HG02763 (cell line): ENCODE data around the gene NAP1L4.

Experiments
- ATAC-seq: cut with Tn5 transposase; IDR thresholded peaks from one replicate; pipeline ENCODE4 v1.9.1; 2021; ENCODE audit warnings: mild to moderate bottlenecking, moderate library complexity; ENCODE audit not compliant: unreplicated experiment

NAP1L4 gene

DNA sequence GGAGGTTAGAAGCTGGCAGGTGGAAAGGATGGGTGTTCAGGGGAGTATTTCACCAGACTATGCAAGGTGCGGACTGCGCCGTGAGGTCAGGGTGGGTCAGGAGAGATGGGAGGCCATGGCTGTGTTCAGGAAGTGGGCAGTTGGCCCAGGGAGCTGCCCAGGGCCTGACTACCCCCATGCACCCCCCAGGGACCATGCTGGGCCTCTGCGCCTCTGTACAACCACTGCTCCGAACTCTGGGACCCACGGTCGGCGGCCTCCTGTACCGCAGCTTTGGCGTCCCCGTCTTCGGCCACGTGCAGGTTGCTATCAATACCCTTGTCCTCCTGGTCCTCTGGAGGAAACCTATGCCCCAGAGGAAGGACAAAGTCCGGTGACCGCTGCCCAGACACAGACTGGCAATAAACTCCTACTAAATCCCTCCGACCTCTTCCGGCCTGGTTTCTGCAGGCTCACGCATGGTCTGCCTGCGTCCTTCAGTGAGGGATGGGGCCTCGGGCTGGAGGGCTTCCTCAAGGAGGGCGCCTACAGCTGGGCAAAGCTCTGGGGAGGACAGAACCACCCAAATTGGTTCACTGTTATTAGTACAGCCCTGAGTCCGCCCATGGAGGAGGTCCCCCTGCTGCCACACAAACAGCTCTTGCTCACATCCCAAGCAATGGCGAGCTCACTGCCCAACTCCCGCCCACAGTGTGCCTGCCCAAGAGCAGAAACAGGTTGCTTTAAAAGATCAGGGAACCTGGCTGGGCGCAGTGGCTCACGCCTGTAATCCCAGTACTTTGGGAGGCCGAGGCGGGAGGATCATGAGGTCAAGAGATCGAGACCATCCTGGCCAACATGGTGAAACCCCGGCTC is 67.1 kb downstream of the NAP1L4 start:
- no peak for ATAC-seq

DNA sequence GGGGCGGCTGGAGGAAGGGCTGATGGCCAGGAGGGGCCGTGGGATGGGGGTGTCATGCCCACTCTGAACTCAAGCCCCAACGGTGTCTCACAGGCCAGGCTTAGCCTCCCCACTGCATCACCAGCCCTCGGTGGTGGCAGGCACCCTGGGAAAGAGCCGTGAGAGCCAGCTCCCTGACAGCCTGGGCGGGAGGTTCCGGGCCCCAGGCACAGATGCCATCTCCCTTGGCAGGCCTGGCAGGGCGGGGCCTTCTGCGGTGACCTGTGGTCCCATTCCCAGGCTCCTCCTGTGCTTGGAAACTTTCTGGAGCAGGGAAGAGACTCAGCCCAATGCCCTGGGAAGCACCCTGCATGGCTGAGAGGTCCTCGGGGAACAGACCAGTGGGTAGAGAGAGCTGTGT is 67.7 kb downstream of the NAP1L4 start:
- no peak for ATAC-seq

DNA sequence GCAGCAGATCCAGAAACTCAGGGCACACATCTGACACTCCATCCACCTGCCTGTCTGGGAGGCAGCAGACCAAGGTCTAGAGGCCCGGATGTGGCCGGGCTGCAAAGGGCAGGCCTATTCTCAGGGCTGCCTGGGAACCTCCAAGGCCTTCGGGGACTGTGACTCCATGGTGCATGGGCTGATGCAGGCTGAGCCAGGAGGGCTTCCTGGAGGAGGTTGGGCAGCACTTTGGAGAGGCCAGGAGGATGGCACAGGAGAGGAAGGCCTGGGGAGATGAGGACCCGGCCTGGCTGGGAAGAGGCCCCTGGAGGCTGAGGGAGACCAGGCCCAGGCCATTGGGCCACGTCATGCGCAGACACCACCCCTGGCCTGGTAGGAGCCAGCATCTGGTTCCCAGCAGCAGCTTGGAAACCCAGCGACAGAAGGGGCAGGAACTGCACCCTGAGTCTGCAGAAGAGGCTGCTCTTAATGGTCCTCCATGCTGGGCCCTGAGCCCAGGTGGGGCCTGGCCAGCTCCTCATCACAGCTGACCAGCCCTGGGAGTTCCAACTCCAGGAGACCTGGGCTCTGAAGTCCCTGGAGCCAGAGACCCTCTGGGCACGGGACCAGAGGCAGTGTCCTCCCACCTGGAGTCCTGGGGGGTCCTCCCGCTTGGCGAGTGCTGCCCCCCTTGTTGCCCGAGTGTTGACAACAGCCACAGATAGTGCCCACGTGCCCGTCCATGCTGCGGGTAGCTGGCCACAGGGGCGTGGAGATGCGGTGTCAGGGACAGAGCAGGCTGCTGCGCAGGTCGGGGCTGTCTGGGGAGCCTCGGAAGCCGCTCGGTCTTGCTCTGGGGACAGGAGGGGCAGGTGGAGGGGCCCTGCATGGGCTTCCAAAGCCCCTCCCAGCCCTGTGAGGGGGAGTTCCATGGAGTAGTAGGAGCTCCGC is 68.4 kb downstream of the NAP1L4 start:
- ATAC-seq: no peak

DNA sequence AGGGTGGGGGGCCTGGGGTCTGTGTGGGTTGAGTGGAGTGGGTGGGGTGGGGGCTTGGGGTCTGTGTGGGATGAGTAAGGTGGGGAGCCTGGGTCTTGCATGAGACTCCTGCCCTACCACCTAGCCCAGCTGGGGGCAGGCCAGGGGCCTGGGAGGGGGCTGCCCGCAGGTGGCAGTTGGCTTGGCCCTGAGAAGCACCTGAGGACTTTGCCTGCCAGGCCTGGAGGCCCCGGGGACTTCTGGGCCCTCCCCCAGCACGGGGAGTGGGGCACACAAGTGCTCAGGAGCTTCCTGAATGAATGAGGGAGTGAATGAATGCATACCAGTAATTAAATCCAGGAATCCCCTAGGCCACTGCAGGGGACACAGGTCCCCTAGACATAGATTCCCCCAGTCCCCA is 69.5 kb downstream of the NAP1L4 start:
- no peak for ATAC-seq

DNA sequence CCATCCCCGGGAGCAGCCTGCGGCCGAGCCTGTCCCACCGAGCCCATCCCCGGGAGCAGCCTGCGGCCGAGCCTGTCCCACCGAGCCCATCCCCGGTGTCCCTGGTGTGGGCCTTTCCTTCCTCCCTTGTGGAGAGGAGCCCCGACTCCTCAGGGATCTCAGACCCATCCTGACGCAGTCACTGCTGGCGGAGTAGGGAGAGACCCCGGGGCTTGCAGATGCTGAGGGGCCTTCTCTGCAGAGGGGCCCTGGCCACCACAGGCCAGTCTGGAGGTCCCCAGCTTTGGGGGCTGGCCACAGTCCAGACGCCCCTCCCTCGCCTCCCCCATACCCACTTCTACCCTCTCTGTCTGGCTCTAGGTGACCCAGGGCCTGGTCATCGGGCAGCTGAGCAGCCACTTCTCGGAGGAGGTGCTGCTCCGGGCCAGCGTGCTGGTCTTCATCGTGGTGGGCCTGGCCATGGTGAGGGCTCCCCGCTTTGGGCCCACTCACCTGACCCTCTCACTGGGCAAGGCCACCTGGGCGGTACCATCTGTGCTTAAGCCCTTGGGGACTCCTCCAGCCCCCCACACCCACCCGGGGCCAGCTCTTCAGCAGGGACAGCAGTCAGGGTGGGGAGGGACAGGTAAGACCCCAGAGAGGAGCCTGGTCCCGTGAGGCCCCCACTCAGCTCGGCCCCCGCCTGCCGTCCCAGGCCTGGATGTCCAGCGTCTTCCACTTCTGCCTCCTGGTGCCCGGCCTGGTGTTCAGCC is 70.2 kb downstream of the NAP1L4 start:
- ATAC-seq: no peak

DNA sequence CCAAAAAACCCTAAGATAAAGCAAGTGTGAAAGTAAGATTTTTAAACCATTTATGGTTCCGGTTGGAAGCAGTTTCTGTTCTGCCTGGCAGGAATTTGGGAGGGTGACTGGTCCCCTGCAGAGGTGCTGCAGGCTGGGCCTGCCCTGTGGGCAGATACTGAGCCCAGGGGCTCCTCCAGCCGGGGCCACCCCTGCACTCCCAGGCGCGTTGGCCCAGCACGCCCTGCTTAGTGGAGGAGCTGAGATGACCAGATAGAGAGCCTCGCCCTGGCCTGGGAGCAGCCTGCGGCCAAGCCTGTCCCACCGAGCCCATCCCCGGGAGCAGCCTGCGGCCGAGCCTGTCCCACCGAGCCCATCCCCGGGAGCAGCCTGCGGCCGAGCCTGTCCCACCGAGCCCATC is 70.9 kb downstream of the NAP1L4 start:
- ATAC-seq: no peak

DNA sequence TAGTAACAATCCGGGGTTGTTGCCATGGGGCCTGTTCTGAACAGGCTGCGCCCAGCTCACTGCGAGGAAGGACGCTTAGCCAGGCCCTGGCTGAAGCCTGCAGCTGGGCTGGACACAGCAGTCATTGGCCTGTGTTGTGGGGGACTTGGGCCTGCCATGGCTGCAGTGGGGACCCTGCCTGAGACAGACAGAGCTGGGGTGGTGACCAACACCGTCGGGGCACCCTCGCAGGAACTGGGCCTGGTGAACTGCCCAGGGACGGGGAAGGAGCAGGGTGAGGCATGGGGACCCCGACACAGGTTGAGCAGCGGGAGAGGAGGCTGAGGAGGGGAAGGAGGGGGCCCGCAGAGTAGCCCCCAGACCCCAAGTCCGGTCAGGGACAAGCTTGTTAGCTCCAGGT is 71.8 kb downstream of the NAP1L4 start:
- no peak for ATAC-seq

DNA sequence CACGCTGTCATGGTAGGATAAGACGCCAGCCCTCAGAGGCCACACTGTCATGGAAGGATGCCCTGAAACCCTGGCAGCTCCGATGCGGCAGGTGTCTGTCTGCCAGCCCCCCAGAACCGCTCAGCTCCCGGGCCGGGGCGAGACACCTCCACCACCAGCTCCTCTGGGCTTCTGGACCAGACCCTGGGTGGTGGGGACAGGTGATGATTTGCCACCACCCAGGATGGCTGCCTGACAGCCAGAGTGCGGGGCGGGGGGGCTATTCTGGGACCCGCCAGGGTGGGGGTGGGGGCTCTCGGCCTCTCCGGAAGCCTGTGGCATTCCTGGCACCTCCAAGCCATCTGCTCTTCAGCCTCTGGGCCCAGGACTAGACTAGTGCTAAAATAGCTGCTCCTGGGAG is 72.3 kb downstream of the NAP1L4 start:
- ATAC-seq: no peak

DNA sequence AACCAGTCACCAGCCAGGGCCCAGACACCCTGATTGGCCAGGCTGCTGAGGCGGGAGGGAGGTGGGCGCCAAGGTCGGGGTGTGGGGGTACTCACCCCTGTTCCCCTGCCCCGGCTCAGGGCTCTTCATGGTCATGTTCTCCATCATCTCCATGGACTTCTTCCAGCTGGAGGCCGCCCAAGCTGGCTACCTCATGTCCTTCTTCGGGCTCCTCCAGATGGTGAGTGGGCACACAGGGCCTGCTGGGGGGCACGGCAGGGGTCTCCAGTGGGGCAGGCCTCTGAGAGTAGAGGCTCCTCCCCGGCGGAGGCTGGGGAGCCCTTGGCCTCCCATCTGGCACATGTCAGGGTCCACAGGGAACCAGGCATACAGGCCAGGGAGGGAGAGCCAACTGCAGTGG is 72.9 kb downstream of the NAP1L4 start:
- ATAC-seq: no peak

DNA sequence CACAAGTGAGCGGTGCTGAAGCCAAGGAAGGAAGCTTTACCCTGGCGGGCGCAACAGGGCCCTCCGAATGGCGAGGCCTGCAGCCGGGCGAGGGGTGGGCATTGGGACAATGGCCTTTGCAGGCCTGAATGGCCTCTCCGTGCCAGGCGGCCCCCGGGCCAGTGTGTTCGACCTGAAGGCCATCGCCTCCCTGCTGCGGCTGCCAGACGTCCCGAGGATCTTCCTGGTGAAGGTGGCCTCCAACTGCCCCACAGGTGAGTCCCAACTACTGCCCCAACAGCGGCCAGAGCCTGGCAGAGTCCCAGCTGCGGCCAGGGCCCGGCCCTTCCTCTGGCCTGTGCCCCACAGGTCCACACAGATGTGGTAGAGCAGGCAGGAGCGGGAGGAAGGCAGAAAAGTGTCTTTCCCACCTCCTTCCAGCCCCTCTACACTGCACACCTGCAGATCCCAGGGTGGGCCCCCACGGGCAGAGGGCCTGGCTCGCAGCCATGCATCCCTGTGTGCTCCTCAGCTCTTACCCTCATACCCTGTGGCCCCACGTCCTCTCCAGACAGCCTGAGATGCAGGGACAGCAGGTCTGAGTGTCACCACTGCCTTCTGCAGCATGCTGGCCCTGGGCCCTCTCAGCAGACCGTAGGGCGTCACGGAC is 74.2 kb downstream of the NAP1L4 start:
- no peak for ATAC-seq

DNA sequence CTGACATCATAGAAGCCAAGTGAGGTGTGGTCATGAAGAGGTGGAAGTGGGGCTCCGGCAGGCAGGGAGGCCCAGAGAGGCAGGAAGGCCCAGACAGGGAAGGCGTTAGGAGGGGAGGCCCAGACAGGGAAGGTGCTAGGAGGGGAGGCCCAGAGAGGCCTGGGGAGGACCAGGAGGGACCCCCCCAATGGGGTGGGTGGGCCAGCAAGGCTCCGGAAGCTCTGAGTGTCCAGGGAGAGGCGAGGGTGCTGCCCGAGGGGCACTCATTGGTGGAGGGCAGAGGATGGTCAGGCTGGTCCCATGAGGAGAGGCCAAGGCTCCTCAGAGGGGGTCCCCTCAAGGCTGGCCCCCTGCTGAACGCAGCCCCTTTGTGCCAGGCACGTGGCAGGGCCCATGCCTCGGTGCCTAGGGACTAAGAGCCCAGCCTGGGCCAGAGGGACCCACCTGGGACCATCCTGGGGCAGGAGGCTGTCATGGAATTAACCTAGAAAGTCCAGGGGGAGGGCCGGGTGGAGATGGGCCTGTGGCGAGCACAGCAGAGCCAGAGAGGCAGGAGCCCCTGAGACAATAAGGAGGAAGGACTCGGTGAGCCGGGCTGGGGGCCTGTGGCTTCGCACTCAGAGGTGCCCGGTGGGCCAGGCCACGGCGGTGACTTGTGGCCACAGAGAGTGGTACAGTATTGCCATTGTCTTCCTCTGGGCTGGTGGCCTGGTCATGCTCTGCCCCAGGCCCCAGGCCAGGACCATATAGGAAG is 75.1 kb downstream of the NAP1L4 start:
- ATAC-seq: no peak

DNA sequence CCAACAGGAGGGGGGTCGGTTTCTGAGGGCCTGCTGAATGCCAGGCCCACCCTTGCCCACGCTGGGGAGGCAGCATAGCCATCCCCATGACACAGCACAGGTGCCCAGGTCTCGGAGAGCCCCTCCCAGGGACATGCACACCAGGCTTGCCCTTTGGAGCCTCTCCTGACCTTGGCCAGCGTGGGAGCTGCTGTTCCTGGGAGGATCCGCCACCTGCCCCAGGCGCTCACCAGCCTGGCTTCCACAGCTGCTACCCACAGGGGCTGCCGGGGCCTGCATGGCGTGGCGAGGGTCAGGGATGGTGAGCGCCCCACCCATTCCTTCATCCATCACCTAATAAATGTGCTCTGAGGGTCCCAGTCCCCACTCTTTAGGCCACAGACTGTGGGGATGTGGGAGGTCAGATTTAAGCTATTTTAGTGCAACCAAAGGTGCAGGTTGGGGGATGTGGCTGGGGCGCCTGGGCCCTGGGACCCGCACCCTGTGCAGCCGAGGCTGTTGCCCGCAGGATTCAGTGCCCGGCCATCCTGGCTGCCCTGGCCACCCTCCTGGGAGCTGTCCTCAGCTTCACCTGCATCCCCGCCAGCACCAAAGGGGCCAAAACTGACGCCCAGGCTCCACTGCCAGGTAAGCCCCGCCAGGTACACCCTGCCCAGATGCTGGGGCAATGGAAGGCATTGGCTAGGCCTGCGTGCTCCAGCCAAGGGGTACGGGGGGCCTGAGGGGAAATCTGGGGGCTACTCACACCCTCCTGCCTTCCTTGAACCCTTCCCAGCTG is 75.8 kb downstream of the NAP1L4 start:
- no peak for ATAC-seq

DNA sequence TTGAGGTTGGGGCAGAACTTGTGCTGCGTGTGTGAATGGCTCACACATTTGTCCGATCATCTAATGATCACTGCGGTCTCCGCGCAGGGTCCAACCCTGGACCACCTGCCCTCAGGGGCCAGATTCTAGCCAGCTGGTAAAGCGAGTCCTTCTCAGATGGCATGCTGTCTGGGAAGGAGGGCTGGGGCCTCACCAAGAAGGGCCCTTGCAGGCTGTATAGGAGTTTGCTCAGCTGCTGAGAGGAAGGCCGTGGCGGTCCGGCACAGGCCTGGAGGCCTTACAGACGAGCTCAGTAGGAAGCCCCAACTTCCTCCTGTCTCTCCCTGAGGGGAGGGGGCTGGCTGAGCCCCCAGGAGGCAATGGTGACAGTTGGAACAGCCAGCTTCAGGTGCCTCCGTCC is 76.7 kb downstream of the NAP1L4 start:
- ATAC-seq: no peak

DNA sequence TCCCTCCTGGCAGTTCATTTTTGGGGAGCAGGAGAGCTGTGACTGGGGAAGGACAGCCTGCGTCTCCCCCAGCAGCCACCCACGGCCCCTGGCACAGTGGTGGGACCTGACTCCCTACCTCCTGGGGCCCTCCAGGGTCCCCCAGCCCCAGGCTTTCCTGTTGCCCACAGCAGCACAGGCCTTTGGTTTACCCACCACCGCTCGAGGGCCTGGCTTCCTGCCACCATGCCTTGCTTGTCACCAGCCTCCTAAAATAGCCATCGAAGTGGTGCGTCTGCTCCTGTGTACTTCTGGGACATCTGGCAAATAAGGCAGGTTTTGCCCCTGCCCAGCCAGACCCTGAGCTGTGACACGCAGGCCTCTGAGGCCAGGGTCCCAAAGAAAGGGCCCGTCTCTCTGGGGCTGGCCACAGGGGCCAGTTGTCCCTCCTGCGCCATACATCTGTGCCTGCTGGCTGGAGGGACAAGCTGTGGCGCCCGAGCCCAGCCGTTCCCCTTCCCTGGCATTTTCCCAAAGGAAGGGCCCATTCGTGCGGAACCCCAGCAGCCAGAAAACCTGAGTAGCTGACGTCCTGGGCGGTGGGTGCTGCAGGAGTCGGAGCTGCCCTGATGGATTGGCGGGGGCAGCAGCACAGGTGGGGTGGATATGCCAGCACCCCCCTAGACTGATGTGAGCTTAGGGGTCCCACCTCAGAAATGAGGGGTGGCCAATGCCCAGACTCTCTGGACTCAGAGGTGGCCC is 77.5 kb downstream of the NAP1L4 start:
- no peak for ATAC-seq

DNA sequence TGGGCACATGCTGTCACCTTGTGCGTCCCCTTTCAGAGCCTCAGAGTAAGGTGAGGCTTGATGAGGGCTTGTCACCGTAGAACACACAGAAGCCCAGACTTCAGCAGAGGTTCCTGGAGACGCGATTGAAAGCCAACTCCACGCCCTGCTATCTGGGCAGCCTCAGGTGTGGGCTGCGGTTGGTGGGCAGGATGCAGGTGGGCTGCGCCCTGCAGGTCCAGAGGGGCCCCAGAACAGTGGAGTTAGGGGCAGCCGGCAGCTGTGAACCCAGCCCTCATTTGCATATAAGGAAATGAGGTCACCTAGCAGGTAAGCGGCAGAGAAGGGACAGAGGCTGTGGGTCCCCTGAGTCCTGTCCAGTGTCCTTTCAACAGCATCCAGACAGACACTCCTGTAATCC is 78.4 kb downstream of the NAP1L4 start:
- ATAC-seq: no peak

DNA sequence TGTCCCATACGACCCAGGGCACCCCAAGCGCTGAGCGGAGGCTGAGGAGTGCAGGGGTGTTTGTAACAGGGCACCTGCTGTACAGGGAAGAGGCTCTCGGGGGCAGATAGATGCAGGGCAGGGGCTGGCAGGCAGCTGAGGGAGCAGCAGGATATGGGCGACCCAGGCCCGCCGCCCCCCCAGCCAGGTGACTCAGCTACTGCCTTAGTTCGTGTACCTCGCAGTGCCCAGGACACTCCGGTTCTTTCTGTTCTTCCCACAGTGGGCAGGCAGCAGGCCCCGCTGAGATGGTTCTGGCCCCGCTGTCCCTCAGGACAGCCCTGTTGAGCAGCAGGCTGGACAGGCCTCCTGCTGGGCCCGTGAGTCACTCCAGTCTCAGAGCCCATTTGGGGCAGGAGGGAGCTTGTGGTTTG is 79.1 kb downstream of the NAP1L4 start:
- ATAC-seq: no peak

DNA sequence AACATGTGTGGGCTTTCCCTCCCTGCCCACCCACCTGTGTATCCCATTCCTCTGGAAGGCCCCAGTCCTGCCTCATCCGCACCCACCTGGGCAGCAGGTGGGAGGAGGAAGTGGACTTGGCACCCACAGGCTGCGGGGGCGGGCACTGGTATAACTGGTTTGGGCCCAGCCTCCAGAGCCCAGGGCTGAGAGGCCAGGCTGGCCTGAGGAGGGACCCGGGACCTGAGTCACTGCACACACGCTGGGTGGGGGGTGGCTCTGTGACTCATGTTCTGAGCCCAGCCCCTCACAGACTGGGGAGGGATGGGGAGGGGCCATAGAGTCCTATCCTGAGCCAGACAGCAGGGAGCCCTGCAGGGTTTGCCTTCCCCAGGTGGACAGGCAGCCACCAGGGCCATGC is 79.6 kb downstream of the NAP1L4 start:
- no peak for ATAC-seq

DNA sequence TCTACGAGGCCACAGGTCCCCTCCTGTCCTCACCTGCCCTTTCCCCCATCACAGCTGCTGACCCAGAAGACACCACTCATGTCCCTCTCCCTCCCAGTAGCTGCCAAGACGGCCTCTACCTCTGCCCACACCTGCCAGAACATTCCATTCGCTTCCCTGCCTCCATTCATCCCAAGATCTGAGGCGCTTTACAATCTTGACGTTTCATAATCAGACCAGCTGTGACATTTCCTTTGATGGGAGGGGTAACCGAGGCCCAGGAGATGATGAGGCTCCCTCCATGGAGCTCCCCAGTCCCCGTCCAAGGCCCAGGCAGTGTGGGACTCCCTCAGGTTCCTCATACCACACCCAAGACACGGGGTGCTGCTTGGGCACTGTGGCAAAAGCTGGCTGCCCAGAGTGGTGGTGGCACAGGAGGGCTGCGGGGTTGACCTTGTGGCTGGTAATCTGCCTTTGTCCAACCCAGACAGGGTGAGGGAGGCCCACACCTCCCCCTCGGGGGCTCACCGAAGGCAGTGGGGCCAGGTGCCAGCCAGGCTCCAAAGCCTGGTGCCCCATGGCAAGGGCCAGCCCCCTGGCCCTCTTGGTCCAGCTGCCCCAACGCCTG is 80.2 kb downstream of the NAP1L4 start:
- no peak for ATAC-seq
